KMS-11 (cell line): ENCODE measurements around the gene CHST11.

Source experiments
- H2AFZ ChIP-seq: fragments of 200-600 bp; sonication (generic); 2 replicates; pipeline ENCODE4 v1.6.1; 2016; ENCODE audit warnings: antibody characterized with exemption, mixed run types, low read depth
- H3K27ac ChIP-seq: fragments of 200-600 bp; sonication (generic); 2 replicates; pipeline ENCODE4 v1.6.1; 2016; ENCODE audit warnings: mild to moderate bottlenecking, mixed run types
- H3K27me3 ChIP-seq: fragments of 200-600 bp; sonication (generic); 2 replicates; pipeline ENCODE4 v1.6.1; 2017; ENCODE audit warnings: mild to moderate bottlenecking, low read depth, mixed run types, moderate library complexity; ENCODE audit not compliant: insufficient read depth
- H3K36me3 ChIP-seq: fragments of 200-600 bp; sonication (generic); 2 replicates; pipeline ENCODE4 v1.6.1; 2017; ENCODE audit warnings: mild to moderate bottlenecking, mixed run types; ENCODE audit not compliant: insufficient read depth
- H3K4me1 ChIP-seq: fragments of 200-600 bp; sonication (generic); 2 replicates; pipeline ENCODE4 v1.6.1; 2016; ENCODE audit warnings: mild to moderate bottlenecking, low read depth, mixed run types; ENCODE audit not compliant: poor library complexity, severe bottlenecking
- H3K4me2 ChIP-seq: fragments of 200-600 bp; sonication (generic); 2 replicates; pipeline ENCODE4 v1.7.0; 2016; ENCODE audit warnings: mild to moderate bottlenecking, mixed run types
- H3K4me3 ChIP-seq: fragments of 200-600 bp; sonication (generic); IDR thresholded peaks from 2 replicates; pipeline ENCODE4 v1.6.1; 2017; ENCODE audit warnings: low read depth, low read length, mixed read lengths; ENCODE audit not compliant: insufficient read depth
- H3K79me2 ChIP-seq: fragments of 200-600 bp; sonication (generic); 2 replicates; pipeline ENCODE4 v1.6.1; 2016; ENCODE audit warnings: low read depth, mixed run types; ENCODE audit not compliant: insufficient read depth
- H3K9ac ChIP-seq: fragments of 200-600 bp; sonication (generic); 2 replicates; pipeline ENCODE4 v1.6.1; 2016; ENCODE audit warnings: mild to moderate bottlenecking, mixed run types
- H4K20me1 ChIP-seq: fragments of 200-600 bp; sonication (generic); 2 replicates; pipeline ENCODE4 v1.6.1; 2016; ENCODE audit warnings: mild to moderate bottlenecking, mixed run types; ENCODE audit not compliant: insufficient read depth
- CTCF ChIP-seq: fragments of 200-600 bp; sonication (generic); conservative IDR thresholded peaks from 2 replicates; pipeline ENCODE4 v1.6.1; 2017; ENCODE audit warnings: low read depth, mild to moderate bottlenecking, antibody characterized with exemption, low read length, moderate library complexity, mixed read lengths

CHST11 gene

GRCh38 chr12:104515899-104516298, 59.2 kb downstream of the CHST11 start:
- H3K27ac ChIP-seq, result no peak overlapping the region
- no peak overlapping the region for H2AFZ ChIP-seq
- no peak overlapping the region for H3K9ac ChIP-seq
- H3K36me3 ChIP-seq, result no peaks in the 10 kb centered on the region
- no peaks in the 10 kb centered on the region for H3K79me2 ChIP-seq
- no peaks in the 10 kb centered on the region for H3K27me3 ChIP-seq
- no peaks in the 10 kb centered on the region for H3K4me1 ChIP-seq
- H3K4me3 ChIP-seq, result no peak overlapping the region
- no peaks in the 10 kb centered on the region for H4K20me1 ChIP-seq
- no peak overlapping the region for H3K4me2 ChIP-seq
- no peak for TF ChIP-seq CTCF

- no peaks in the 10 kb centered on the region for H3K79me2 ChIP-seq
- H2AFZ ChIP-seq, result no peak overlapping the region
- H4K20me1 ChIP-seq, result no peaks in the 10 kb centered on the region
- H3K4me3 ChIP-seq, result no peak overlapping the region
- H3K4me1 ChIP-seq, result no peaks in the 10 kb centered on the region
- no peaks in the 10 kb centered on the region for H3K27me3 ChIP-seq
- no peak overlapping the region for H3K9ac ChIP-seq
- TF ChIP-seq CTCF, result no peak
- no peaks in the 10 kb centered on the region for H3K36me3 ChIP-seq
- H3K4me2 ChIP-seq, result no peak overlapping the region
- no peak overlapping the region for H3K27ac ChIP-seq
Observed at GRCh38 chr12:104516821-104517220, 60.1 kb downstream of the CHST11 start.

- Histone ChIP-seq H3K79me2 (no peaks in the 10 kb centered on the region), H3K4me1 (peaks cover 1% of the 10 kb centered on the region), H3K4me3 (no peak overlapping the region), H3K27me3 (no peaks in the 10 kb centered on the region), H3K36me3 (no peaks in the 10 kb centered on the region), H2AFZ (no peak overlapping the region), H4K20me1 (no peaks in the 10 kb centered on the region), H3K27ac (no peak overlapping the region), H3K4me2 (no peak overlapping the region), H3K9ac (no peak overlapping the region)
- no peak for TF ChIP-seq CTCF
Observed at GRCh38 chr12:104517880-104518279, 61.1 kb downstream of the CHST11 start.

- no peak overlapping the region for H3K9ac ChIP-seq
- H3K4me2 ChIP-seq, result no peak overlapping the region
- peaks cover 11% of the 10 kb centered on the region for H3K4me1 ChIP-seq
- H2AFZ ChIP-seq, result no peak overlapping the region
- no peaks in the 10 kb centered on the region for H3K36me3 ChIP-seq
- no peaks in the 10 kb centered on the region for H3K27me3 ChIP-seq
- no peaks in the 10 kb centered on the region for H3K79me2 ChIP-seq
- H3K4me3 ChIP-seq, result no peak overlapping the region
- no peaks in the 10 kb centered on the region for H4K20me1 ChIP-seq
- TF ChIP-seq CTCF, result no peak
- H3K27ac ChIP-seq, result no peak overlapping the region
Observed at GRCh38 chr12:104519190-104520019, 62.7 kb downstream of the CHST11 start.
